Suprapubic skin (tissue), 4 donors: ENCODE measurements around the gene FAM217A.

Experiments used
- POLR2A ChIP-seq, 2 donors: fragments of 450-650 bp; IDR thresholded peaks; one replicate each; pipeline ENCODE4 v1.6.1; 2017; ENCODE audit warnings: antibody characterized with exemption in 2 of 2, mild to moderate bottlenecking in 2 of 2, moderate library complexity in 2 of 2
- POLR2AphosphoS5 ChIP-seq, 3 donors: sonication (generic); formaldehyde crosslinking; IDR thresholded peaks; one replicate each; pipeline ENCODE4 v1.6.1; 2017; ENCODE audit warnings: antibody characterized with exemption in 3 of 3
- TF ChIP-seq, protein P1 (sequence below), 2 donors: fragments of 200-600 bp in 1 of 2; fragments of 450-650 bp in 1 of 2; sonication (generic) in 1 of 2; IDR thresholded peaks; one replicate each; pipeline ENCODE4 v1.5.1; 2016 to 2019; ENCODE audit warnings: antibody characterized with exemption in 2 of 2, mild to moderate bottlenecking in 1 of 2, moderate library complexity in 1 of 2

DNA sequence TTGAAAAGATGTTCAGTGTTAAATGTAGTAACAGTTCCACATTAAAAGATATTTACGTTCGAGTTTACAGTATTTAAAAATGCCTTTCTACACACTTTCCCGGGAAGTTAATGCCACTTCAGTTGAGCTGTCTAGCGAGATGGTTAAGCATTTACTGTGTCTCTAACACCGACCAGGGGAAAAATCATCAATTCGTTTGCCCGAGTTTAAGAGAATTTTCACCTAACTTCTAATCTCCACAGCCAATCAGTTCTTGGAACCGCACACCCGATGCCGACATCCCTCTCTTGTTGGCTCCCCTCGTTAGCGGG, 58.2 kb downstream of the FAM217A start:
- TF ChIP-seq, protein P1, sequence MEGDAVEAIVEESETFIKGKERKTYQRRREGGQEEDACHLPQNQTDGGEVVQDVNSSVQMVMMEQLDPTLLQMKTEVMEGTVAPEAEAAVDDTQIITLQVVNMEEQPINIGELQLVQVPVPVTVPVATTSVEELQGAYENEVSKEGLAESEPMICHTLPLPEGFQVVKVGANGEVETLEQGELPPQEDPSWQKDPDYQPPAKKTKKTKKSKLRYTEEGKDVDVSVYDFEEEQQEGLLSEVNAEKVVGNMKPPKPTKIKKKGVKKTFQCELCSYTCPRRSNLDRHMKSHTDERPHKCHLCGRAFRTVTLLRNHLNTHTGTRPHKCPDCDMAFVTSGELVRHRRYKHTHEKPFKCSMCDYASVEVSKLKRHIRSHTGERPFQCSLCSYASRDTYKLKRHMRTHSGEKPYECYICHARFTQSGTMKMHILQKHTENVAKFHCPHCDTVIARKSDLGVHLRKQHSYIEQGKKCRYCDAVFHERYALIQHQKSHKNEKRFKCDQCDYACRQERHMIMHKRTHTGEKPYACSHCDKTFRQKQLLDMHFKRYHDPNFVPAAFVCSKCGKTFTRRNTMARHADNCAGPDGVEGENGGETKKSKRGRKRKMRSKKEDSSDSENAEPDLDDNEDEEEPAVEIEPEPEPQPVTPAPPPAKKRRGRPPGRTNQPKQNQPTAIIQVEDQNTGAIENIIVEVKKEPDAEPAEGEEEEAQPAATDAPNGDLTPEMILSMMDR (IDR thresholded peaks at IDR 0.05), result no peak
- TF ChIP-seq POLR2A (IDR thresholded peaks at IDR 0.05), result no peak
- TF ChIP-seq POLR2AphosphoS5 (IDR thresholded peaks at IDR 0.05), result no peak
